Breast epithelium (tissue), 3 donors: ENCODE measurements around the gene SEMA4D.

Source experiments
- CTCF ChIP-seq, 3 donors: fragments of 450-650 bp; IDR thresholded peaks; one replicate each; pipeline ENCODE4 v1.5.1; 2016 to 2017; ENCODE audit warnings: antibody characterized with exemption in 3 of 3, mild to moderate bottlenecking in 3 of 3, moderate library complexity in 3 of 3
- POLR2A ChIP-seq: fragments of 450-650 bp; IDR thresholded peaks from one replicate; pipeline ENCODE4 v1.6.1; 2016; ENCODE audit warnings: antibody characterized with exemption, mild to moderate bottlenecking, moderate library complexity
- POLR2AphosphoS5 ChIP-seq, 3 donors: sonication (generic); formaldehyde crosslinking; IDR thresholded peaks; one replicate each; pipeline ENCODE4 v1.6.1; 2017; ENCODE audit warnings: antibody characterized with exemption in 3 of 3

- TF ChIP-seq CTCF (IDR thresholded peaks at IDR 0.05) (no peak), POLR2A (no peak), POLR2AphosphoS5 (IDR thresholded peaks at IDR 0.05) (no peak)
These were observed 28.8 kb upstream of the SEMA4D start for GRCh38 chr9:89526667-89527066.
